22Rv1 (cell line): ENCODE measurements around the gene CTTNBP2.

Experiments
- ZFX ChIP-seq: fragments of 450-650 bp; IDR thresholded peaks from 2 replicates; pipeline ENCODE4 v1.6.1; 2017; ENCODE audit warnings: antibody characterized with exemption, borderline replicate concordance
- TF ChIP-seq, protein P1 (sequence below): fragments of 450-650 bp; IDR thresholded peaks from 2 replicates; pipeline ENCODE4 v1.5.1; 2017; ENCODE audit warnings: mild to moderate bottlenecking

DNA sequence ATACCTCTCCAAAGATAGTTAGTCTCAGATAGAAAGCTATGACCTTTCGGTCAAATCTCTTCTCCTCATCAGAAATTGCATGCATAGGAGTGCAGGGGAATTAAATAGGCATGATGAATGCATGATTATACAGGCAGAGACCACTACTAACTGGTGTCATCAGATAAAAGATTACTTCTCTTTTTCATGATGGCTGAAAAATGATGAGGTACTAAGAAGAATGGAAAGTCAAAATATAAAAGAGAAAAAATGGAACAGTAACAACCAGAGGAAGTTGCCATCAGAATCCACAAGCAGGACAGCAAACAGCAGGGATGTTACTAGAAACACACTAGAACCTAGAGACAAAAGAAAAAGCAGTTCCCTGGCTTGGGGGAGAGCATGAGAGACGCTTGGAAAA lies 31.6 kb downstream of the CTTNBP2 start:
- TF ChIP-seq, protein P1, sequence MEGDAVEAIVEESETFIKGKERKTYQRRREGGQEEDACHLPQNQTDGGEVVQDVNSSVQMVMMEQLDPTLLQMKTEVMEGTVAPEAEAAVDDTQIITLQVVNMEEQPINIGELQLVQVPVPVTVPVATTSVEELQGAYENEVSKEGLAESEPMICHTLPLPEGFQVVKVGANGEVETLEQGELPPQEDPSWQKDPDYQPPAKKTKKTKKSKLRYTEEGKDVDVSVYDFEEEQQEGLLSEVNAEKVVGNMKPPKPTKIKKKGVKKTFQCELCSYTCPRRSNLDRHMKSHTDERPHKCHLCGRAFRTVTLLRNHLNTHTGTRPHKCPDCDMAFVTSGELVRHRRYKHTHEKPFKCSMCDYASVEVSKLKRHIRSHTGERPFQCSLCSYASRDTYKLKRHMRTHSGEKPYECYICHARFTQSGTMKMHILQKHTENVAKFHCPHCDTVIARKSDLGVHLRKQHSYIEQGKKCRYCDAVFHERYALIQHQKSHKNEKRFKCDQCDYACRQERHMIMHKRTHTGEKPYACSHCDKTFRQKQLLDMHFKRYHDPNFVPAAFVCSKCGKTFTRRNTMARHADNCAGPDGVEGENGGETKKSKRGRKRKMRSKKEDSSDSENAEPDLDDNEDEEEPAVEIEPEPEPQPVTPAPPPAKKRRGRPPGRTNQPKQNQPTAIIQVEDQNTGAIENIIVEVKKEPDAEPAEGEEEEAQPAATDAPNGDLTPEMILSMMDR, result no peak
- TF ChIP-seq ZFX, result no peak
